Activated effector memory CD4-positive, alpha-beta T cell treated with Interleukin-2 at 50 U/mL for 16 hours (primary cell): ENCODE data around the gene APOC1.
"Not testable (repeated sequence)": the region's sequence is repeated elsewhere in the genome, so short reads cannot be mapped to it uniquely, and the experiment has no call there.

Experiments used
- DNase-seq: peaks from one replicate; pipeline ENCODE4 v3.0.0-alpha.2; 2020

APOC1 gene

GRCh38 chr19:44890366-44891015 lies 23.9 kb upstream of the APOC1 start:
- DNase-seq, result no peak

- DNase-seq, result peak; percentile 100
These were observed 23.2 kb upstream of the APOC1 start, which contains the start of gene TOMM40 for GRCh38 chr19:44891016-44891882. TSS of gene TOMM40 (plus strand) at chr19:44891254. CDS start at chr19:44891416, 162 bp downstream.

DNA sequence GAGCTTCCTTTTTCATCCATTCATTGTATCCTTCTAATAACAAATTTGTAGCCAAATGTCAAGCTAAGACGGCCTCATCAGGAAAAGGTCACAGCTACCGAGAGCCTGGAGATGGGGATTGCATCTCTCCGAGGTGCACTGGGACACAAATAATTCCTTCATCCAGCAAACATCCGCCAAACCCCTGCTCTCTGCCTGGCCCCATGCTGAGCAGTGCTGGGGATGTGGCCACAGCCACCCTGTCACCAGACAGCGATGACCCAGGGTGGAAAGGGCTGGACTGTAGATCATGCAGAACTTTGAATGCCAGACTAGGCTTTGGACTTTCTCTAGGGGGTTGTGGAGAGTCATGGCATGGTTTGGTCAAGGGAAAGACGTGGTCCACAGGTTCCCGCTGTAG lies 21.5 kb upstream of the APOC1 start:
- DNase-seq, result no peak

DNA sequence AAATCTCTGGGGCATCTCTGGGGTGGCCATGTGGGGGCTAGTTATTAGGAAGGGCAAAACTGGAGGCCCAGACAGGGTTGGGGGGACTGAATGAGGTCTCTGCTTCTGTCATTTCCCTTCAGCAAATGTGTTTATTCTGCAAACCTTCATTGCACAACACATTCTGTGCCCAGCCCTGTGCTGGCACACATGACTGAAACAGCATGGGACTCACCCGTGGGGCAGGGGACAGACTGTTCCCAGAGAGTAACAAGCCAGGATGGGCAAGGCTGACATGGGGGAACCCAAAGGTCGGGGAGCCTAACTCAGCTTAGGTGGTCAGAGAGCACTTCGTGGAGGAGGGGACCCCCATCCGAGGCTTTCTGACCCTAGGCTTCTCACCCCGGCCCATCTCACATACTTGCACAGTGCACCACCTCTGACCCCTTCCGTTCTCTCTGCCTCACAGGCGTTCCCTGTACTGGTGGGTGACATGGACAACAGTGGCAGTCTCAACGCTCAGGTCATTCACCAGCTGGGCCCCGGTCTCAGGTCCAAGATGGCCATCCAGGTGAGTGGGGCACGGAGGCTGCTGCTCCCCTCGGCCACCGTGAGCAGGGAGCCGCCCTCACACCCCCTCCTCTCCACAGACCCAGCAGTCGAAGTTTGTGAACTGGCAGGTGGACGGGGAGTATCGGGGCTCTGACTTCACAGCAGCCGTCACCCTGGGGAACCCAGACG lies 20.9 kb upstream of the APOC1 start:
- DNase-seq, result no peak

DNA sequence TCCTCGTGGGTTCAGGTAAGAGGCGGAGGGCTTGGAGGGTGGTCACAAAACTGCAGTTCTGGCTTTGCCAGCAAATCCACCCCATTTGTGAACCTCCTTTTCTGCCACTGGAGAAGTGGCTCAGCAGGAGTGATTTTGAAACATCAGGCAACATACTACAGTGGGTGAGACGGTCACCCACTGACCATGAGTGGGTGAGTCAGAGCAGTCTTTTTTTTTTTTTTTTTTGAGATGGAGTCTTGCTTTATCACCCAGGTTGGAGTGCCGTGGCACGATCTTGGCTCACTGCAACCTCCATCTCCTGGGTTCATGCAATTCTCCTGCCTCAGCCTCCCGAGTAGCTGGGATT lies 20.4 kb upstream of the APOC1 start:
- DNase-seq, result no peak

GRCh38 chr19:44894946-44895345 lies 19.5 kb upstream of the APOC1 start:
- no peak for DNase-seq

DNA sequence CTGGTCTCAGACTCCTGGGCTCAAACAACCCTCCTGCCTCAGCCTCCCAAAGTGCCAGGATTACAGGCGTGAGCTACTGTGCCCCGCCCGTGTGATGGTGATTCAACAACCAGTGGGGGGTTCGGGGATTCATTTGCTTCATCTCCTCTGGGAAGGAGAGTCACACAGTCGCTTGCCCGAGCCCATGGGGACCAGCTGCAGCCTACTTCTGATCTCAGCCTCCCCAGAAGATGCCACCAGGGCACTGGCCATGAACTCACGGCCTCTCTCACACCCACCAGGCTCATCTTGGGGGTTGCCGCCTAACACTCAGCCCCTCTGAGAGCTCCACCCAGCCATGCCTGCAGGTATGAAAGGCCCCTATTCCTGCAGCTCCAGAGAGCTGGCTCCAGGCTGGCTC lies 16.6 kb upstream of the APOC1 start:
- no peak for DNase-seq

DNA sequence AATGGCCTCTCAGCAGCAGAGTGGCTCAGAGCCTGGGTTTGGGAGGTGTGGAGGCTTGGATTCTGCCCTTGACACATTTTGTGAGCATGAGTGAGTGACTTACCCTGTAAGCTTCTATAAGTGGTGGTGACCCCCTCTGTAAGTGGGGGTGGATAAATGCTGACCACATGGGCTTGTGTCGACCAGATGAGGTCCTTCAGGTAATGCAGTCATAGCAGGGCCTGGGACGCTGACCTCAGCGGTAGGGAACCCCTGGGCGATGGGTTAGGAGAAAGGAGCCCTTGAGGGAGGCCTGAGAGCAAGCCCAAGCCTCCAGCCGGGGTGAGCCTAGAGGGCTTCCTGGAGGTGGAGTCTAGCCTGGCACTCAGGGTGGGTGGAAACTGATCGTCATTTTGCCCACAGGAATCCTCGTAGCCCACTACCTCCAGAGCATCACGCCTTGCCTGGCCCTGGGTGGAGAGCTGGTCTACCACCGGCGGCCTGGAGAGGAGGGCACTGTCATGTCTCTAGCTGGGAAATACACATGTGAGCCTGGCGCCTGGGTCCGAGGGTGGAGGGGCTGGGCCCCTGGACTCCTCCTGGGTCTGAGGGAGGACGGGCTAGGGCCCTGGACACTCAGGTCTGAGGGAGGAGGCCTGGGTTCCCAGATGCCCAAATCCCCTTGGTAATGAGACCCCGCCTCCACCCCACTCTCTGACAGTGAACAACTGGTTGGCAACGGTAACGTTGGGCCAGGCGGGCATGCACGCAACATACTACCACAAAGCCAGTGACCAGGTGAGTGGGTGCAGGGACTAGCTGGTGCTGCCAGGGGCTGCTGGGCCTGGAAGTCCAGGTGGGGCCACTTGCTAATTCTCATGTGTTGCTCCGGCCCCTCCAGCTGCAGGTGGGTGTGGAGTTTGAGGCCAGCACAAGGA lies 13.8 kb upstream of the APOC1 start:
- DNase-seq, result no peak

DNA sequence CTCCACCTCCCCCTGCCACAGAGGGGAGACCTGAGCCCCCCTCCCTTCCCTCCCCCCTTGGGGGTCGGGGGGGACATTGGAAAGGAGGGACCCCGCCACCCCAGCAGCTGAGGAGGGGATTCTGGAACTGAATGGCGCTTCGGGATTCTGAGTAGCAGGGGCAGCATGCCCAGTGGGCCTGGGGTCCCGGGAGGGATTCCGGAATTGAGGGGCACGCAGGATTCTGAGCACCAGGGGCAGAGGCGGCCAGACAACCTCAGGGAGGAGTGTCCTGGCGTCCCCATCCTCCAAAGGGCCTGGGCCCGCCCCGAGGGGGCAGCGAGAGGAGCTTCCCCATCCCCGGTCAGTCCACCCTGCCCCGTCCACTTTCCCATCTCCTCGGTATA lies 11.2 kb upstream of the APOC1 start:
- no peak for DNase-seq

GRCh38 chr19:44903602-44904425 lies 10.6 kb upstream of the APOC1 start:
- peak; percentile 53 for DNase-seq

DNA sequence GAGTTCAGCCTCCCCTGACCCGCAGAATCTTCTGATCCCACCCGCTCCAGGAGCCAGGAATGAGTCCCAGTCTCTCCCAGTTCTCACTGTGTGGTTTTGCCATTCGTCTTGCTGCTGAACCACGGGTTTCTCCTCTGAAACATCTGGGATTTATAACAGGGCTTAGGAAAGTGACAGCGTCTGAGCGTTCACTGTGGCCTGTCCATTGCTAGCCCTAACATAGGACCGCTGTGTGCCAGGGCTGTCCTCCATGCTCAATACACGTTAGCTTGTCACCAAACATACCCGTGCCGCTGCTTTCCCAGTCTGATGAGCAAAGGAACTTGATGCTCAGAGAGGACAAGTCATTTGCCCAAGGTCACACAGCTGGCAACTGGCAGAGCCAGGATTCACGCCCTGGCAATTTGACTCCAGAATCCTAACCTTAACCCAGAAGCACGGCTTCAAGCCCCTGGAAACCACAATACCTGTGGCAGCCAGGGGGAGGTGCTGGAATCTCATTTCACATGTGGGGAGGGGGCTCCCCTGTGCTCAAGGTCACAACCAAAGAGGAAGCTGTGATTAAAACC lies 9.9 kb upstream of the APOC1 start:
- no peak for DNase-seq

DNA sequence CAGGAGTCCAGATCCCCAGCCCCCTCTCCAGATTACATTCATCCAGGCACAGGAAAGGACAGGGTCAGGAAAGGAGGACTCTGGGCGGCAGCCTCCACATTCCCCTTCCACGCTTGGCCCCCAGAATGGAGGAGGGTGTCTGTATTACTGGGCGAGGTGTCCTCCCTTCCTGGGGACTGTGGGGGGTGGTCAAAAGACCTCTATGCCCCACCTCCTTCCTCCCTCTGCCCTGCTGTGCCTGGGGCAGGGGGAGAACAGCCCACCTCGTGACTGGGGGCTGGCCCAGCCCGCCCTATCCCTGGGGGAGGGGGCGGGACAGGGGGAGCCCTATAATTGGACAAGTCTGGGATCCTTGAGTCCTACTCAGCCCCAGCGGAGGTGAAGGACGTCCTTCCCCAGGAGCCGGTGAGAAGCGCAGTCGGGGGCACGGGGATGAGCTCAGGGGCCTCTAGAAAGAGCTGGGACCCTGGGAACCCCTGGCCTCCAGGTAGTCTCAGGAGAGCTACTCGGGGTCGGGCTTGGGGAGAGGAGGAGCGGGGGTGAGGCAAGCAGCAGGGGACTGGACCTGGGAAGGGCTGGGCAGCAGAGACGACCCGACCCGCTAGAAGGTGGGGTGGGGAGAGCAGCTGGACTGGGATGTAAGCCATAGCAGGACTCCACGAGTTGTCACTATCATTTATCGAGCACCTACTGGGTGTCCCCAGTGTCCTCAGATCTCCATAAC lies 8.8 kb upstream of the APOC1 start, which contains the start of gene APOE:
Gene APOE, plus strand, starts transcription at position 360 of the 724 bp plus-strand sequence. CDS start 829 bp downstream, outside the sequence.
- DNase-seq, result no peak

- DNase-seq, result no peak
These were observed 6.8 kb upstream of the APOC1 start for GRCh38 chr19:44907613-44908012.

DNA sequence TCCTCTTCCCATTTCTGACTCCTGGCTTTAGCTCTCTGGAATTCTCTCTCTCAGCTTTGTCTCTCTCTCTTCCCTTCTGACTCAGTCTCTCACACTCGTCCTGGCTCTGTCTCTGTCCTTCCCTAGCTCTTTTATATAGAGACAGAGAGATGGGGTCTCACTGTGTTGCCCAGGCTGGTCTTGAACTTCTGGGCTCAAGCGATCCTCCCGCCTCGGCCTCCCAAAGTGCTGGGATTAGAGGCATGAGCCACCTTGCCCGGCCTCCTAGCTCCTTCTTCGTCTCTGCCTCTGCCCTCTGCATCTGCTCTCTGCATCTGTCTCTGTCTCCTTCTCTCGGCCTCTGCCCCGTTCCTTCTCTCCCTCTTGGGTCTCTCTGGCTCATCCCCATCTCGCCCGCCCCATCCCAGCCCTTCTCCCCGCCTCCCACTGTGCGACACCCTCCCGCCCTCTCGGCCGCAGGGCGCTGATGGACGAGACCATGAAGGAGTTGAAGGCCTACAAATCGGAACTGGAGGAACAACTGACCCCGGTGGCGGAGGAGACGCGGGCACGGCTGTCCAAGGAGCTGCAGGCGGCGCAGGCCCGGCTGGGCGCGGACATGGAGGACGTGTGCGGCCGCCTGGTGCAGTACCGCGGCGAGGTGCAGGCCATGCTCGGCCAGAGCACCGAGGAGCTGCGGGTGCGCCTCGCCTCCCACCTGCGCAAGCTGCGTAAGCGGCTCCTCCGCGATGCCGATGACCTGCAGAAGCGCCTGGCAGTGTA lies 6.2 kb upstream of the APOC1 start:
- DNase-seq, result no peak

GRCh38 chr19:44908836-44909261 lies 5.6 kb upstream of the APOC1 start:
- DNase-seq, result no peak

- DNase-seq, result no peak
These were observed 4.6 kb upstream of the APOC1 start for GRCh38 chr19:44909775-44910174.

DNA sequence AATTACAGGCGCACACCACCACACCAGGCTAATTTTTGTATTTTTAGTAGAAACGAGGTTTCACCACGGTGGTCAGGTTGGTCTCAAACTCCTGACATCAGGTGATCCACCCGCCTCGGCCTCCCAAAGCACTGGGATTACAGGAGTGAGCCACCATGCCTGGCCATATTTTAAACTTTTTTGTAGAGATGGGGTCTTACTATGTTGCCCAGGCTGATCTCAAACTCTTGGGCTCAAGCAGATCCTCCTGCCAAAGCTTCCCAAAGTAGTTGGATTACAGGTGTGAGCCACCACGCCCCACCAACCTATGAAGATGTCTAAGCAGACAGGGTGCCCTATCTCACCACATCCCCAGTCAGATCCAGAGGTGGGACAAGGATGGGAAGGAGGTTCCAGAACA lies 2.5 kb upstream of the APOC1 start:
- DNase-seq, result not testable (repeated sequence)

- no peak for DNase-seq
These were observed 1.6 kb upstream of the APOC1 start for GRCh38 chr19:44912854-44913253.
